Erythroblast (primary cell): Measurements from ENCODE around the gene TMOD1.

Source experiments
- GATA1 ChIP-seq: IDR thresholded peaks from 2 replicates; pipeline ENCODE4 v1.6.1; 2011; ENCODE audit warnings: low read depth, mild to moderate bottlenecking, control low read depth, low read length, moderate library complexity
- POLR2A ChIP-seq: IDR thresholded peaks from 2 replicates; pipeline ENCODE4 v1.6.1; 2011; ENCODE audit warnings: mild to moderate bottlenecking, low read length

DNA sequence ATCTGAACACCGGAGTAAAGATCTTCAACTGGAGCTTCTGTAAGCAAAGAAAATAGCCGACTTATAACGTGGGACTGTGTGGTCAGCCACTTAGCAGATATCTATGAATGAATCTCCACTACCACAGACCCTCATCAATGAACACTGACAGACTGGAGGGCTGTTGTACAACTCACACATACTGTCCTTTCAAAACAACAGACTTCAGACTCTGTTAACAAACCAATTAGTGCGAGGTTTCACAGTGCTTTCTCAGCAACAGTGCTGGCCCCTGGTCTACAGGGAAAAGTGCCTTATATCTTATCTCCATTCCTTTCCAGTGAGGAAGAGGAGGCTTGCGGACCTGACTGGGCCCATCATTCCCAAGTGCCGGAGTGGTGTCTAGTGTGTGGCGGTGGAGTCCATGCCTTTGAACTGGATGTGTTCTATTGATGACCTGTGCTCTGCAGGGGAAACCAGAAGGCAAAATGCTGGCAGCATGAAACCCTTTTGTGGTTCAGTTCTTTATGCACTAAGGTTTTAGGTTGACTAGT, 97.9 kb downstream of the TMOD1 start:
- TF ChIP-seq POLR2A: no peak
- no peak for TF ChIP-seq GATA1
